OCI-LY3 (cell line): Measurements from ENCODE around the gene PTPRM.

Experiments used
- H2AFZ ChIP-seq: fragments of 200-600, 300-600 bp; shearing (Covaris generic); 2 replicates; pipeline ENCODE4 v1.6.0; 2014; ENCODE audit warnings: antibody characterized with exemption, low read depth, low read length
- H3K27ac ChIP-seq: fragments of 200-600, 300-600 bp; sonication (generic); 2 replicates; pipeline ENCODE4 v1.5.1; 2014; ENCODE audit warnings: mild to moderate bottlenecking, low read length, moderate library complexity, mixed read lengths
- H3K27me3 ChIP-seq: fragments of 200-600, 300-600 bp; sonication (generic); 2 replicates; pipeline ENCODE4 v1.6.1; 2014; ENCODE audit warnings: low read depth, low read length, mixed read lengths
- H3K36me3 ChIP-seq: fragments of 200-600, 300-600 bp; sonication (generic); replicated peaks from 2 replicates; pipeline ENCODE3; 2014; ENCODE audit warnings: low read depth, low read length, mixed read lengths
- H3K4me1 ChIP-seq: fragments of 300-600, 200-600 bp; sonication (generic); 2 replicates; pipeline ENCODE4 v1.6.1; 2014; ENCODE audit warnings: low read length, mixed read lengths
- H3K4me2 ChIP-seq: fragments of 200-600, 300-600 bp; sonication (generic); 2 replicates; pipeline ENCODE4 v1.6.1; 2014; ENCODE audit warnings: low read length, mixed read lengths
- H3K4me3 ChIP-seq: fragments of 300-600, 200-600 bp; sonication (generic); 2 replicates; pipeline ENCODE4 v1.5.1; 2014; ENCODE audit warnings: antibody characterized with exemption, mild to moderate bottlenecking, low read length, moderate library complexity
- H3K79me2 ChIP-seq: fragments of 300-600, 200-600 bp; shearing (Covaris generic); 2 replicates; pipeline ENCODE4 v1.6.1; 2014; ENCODE audit warnings: mild to moderate bottlenecking, low read length, mixed read lengths
- H3K9ac ChIP-seq: fragments of 300-600, 200-600 bp; shearing (Covaris generic); 2 replicates; pipeline ENCODE4 v1.6.0; 2014; ENCODE audit warnings: mild to moderate bottlenecking, low read length, moderate library complexity
- H3K9me3 ChIP-seq: fragments of 200-600, 300-600 bp; shearing (Covaris generic); 2 replicates; pipeline ENCODE4 v1.6.1; 2014; ENCODE audit warnings: low read length, mixed read lengths; ENCODE audit not compliant: insufficient read depth
- H4K20me1 ChIP-seq: fragments of 200-600, 300-600 bp; sonication (generic); 2 replicates; pipeline ENCODE4 v1.6.1; 2016; ENCODE audit warnings: low read length, mixed read lengths; ENCODE audit not compliant: insufficient read depth
- CTCF ChIP-seq: fragments of 200-600, 300-600 bp; sonication (generic); IDR thresholded peaks from 2 replicates; pipeline ENCODE4 v1.5.1; 2014; ENCODE audit warnings: antibody characterized with exemption, low read length, low read depth
- EZH2phosphoT487 ChIP-seq: fragments of 200-600 bp; shearing (Covaris generic); IDR thresholded peaks from 2 replicates; pipeline ENCODE4 v1.6.1; 2018; ENCODE audit warnings: antibody characterized with exemption, mixed run types, low read depth

Gene PTPRM

DNA sequence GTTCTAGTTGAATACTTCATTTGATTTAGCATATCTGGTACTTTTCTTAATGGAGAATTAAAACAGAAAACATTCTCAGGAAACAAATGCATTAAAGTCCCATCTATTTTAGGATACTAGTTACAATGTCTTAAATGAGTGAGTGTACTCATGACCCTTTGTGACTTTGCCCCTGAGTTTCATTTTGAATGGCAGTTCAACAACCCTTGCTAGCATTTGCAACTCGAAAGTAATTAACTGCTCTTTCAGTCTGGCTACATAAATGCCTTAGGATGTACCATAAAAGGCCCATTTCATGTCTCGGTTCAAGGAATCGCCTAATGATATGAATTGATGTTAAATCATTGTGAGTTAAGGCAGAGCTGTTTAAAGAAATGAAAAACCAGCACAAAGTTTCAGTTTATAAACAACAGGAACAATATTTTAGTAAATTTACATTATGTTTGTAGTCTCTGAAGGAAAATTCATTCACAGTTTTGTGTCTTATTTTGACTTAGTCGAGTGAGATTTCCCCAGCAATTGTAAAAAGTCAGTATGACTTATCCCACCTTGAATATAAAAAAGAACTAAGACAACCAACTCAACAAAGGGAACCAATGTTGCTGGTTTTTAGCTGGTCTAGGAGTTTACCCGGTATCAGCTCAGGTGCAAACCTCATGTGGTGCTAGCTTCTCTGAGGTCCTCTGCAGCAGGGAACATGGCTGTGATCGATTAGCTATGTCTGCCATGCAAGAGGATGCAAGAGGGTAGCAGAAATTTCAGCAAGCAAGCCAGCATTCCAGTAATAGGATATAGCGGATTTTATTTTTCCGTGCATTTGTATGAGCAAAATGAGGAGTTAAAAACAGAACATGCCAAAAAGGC lies 386.2 kb downstream of the PTPRM start:
- Histone ChIP-seq H4K20me1 (no peaks in the 10 kb centered on the region), H3K4me2 (no peak overlapping the region)

DNA sequence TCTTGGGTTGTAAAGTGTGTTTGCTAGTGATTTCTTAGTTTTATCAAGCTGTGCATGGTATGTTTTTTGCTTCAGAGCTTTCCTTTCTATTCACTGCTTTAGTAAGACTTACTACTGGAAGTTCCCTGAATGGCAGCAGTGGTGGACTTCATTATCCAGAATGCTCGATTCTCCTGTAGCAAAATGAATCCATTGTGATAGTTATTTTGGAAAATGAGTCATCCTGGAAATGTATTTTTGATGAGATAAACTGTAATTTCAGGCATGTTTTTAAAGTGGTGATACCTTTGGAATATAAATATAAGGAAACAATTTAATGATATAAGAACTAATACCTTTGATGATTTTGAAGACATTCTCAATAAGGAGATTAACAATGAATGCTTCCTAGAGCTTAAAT lies 387.1 kb downstream of the PTPRM start:
- no peak overlapping the region for H2AFZ ChIP-seq
- H3K4me3 ChIP-seq = no peak overlapping the region
- no peaks in the 10 kb centered on the region; the same call in 1 of the 2 replicates for H3K4me1 ChIP-seq
- H3K9me3 ChIP-seq = no peaks in the 10 kb centered on the region
- no peaks in the 10 kb centered on the region for H3K79me2 ChIP-seq
- no peaks in the 10 kb centered on the region for H4K20me1 ChIP-seq
- H3K4me2 ChIP-seq = no peak overlapping the region
- TF ChIP-seq CTCF (no peak), EZH2phosphoT487 (no peak)
- no peaks in the 10 kb centered on the region for H3K27me3 ChIP-seq
- no peak overlapping the region for H3K9ac ChIP-seq
- H3K27ac ChIP-seq = no peak overlapping the region
- H3K36me3 ChIP-seq = no peaks in the 10 kb centered on the region

More for the DNA sequence above, 386.2 kb downstream of the PTPRM start:
- TF ChIP-seq CTCF (no peak), EZH2phosphoT487 (no peak)
- Histone ChIP-seq H3K27me3 (no peaks in the 10 kb centered on the region), H3K36me3 (no peaks in the 10 kb centered on the region), H2AFZ (no peak overlapping the region), H3K27ac (no peak overlapping the region), H3K9me3 (no peaks in the 10 kb centered on the region), H3K4me3 (no peak overlapping the region), H3K9ac (no peak overlapping the region), H3K79me2 (no peaks in the 10 kb centered on the region), H3K4me1 (no peaks in the 10 kb centered on the region; the same call in 1 of the 2 replicates)

DNA sequence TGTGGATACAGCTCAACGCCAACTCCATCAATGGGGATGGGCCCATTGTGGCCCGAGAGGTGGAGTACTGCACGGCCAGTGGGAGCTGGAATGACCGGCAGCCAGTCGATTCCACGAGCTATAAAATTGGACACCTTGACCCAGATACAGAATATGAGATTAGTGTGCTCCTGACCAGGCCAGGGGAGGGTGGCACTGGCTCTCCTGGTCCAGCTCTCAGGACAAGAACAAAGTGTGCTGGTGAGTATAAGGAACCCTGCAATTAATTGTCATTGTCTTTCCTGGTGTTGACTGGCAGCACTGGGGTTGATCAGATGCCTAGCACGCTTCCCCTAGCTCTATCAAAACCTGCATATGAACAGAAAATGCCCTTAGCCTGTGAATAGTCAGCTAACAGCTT lies 388.1 kb downstream of the PTPRM start:
- H3K9ac ChIP-seq = no peak overlapping the region
- no peak overlapping the region for H2AFZ ChIP-seq
- no peaks in the 10 kb centered on the region for H3K79me2 ChIP-seq
- no peak for TF ChIP-seq CTCF
- TF ChIP-seq EZH2phosphoT487 = no peak
- no peak overlapping the region for H3K4me3 ChIP-seq
- no peak overlapping the region for H3K27ac ChIP-seq
- no peaks in the 10 kb centered on the region for H4K20me1 ChIP-seq
- H3K27me3 ChIP-seq = no peaks in the 10 kb centered on the region
- no peaks in the 10 kb centered on the region; the same call in 1 of the 2 replicates for H3K4me1 ChIP-seq
- H3K36me3 ChIP-seq = no peaks in the 10 kb centered on the region
- no peaks in the 10 kb centered on the region for H3K9me3 ChIP-seq
- no peak overlapping the region for H3K4me2 ChIP-seq

- H2AFZ ChIP-seq = no peak overlapping the region
- no peak overlapping the region for H3K9ac ChIP-seq
- H3K36me3 ChIP-seq = no peaks in the 10 kb centered on the region
- H4K20me1 ChIP-seq = no peaks in the 10 kb centered on the region
- H3K4me3 ChIP-seq = no peak overlapping the region
- H3K4me2 ChIP-seq = no peak overlapping the region
- H3K27ac ChIP-seq = no peak overlapping the region
- no peaks in the 10 kb centered on the region for H3K9me3 ChIP-seq
- TF ChIP-seq EZH2phosphoT487 (no peak), CTCF (no peak)
- no peaks in the 10 kb centered on the region for H3K79me2 ChIP-seq
- H3K27me3 ChIP-seq = no peaks in the 10 kb centered on the region
- no peaks in the 10 kb centered on the region; the same call in 1 of the 2 replicates for H3K4me1 ChIP-seq
Observed at GRCh38 chr18:7957297-7957696, 390.2 kb downstream of the PTPRM start.
